Inflammatory macrophage treated with lipopolysaccharide for 4 hours (primary cell): ENCODE results near the gene GPR137.

Source experiments
- DNase-seq: peaks from one replicate; pipeline ENCODE4 v3.0.0-alpha.2; 2020

The GPR137 gene

GRCh38 chr11:64249563-64250414, 35.9 kb upstream of the GPR137 start:
- DNase-seq: no peak

GRCh38 chr11:64250415-64251015, 35.1 kb upstream of the GPR137 start:
- DNase-seq: no peak

- peak; percentile 70 for DNase-seq
Measured at GRCh38 chr11:64251016-64251752, 34.5 kb upstream of the GPR137 start, which contains the start of gene PLCB3. PLCB3 (plus strand) TSS chr11:64251530; CDS start chr11:64251650, 120 bp downstream.

GRCh38 chr11:64251753-64252002, 34.0 kb upstream of the GPR137 start:
- no peak for DNase-seq

GRCh38 chr11:64252003-64252872, 33.4 kb upstream of the GPR137 start:
- DNase-seq: peak; percentile 51

GRCh38 chr11:64253043-64253442, 32.6 kb upstream of the GPR137 start:
- no peak for DNase-seq

- DNase-seq: no peak
Measured at GRCh38 chr11:64253481-64253880, 32.2 kb upstream of the GPR137 start.

- no peak for DNase-seq
Measured at GRCh38 chr11:64254326-64254725, 31.3 kb upstream of the GPR137 start.

GRCh38 chr11:64255135-64256128, 30.2 kb upstream of the GPR137 start:
- no peak for DNase-seq

GRCh38 chr11:64256300-64256699, 29.3 kb upstream of the GPR137 start:
- no peak for DNase-seq

GRCh38 chr11:64258356-64258755, 27.3 kb upstream of the GPR137 start:
- no peak for DNase-seq

GRCh38 chr11:64258946-64259532, 26.6 kb upstream of the GPR137 start:
- no peak for DNase-seq

GRCh38 chr11:64259533-64260067, 26.0 kb upstream of the GPR137 start:
- DNase-seq: peak; percentile 49

GRCh38 chr11:64260147-64260708, 25.4 kb upstream of the GPR137 start:
- DNase-seq: no peak

- no peak for DNase-seq
Measured at GRCh38 chr11:64261556-64262080, 24.0 kb upstream of the GPR137 start.

- DNase-seq: no peak
Measured at GRCh38 chr11:64262271-64263002, 23.2 kb upstream of the GPR137 start.

GRCh38 chr11:64263021-64263946, 22.4 kb upstream of the GPR137 start:
- no peak for DNase-seq

- no peak for DNase-seq
Measured at GRCh38 chr11:64263947-64264317, 21.7 kb upstream of the GPR137 start.
